NCI-H1417 (cell line): ENCODE measurements around the gene ANKS3.
"Not testable (repeated sequence)": the region's sequence is repeated elsewhere in the genome, so short reads cannot be mapped to it uniquely, and the experiment has no call there.

Experiments used
- DNase-seq, 3 experiments: peaks; one replicate each; lab custom pipeline; 2025; lab: John Stamatoyannopoulos, UW

Gene ANKS3

GRCh38 chr16:4755687-4756086 lies 21.6 kb upstream of the ANKS3 start:
- no peak for DNase-seq

DNA sequence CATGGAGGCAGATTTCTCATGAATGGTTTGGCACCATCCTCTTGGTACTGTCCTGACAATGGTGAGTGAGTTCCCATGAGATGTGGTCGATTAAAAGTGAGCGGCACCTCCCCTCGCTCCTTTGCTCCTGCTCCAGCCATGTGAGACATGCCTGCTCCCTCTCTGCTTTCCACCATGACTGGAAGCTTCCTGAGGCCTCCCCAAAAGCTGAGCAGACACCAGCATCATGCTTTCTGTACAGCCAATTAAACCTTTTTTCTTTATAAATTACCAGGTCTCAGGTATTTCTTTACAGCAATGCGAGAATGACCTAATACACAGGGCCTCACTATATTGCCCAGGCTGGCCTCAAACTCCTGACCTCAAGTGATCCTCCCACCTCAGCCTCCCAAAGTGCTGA lies 20.8 kb upstream of the ANKS3 start:
- DNase-seq: no peak

DNA sequence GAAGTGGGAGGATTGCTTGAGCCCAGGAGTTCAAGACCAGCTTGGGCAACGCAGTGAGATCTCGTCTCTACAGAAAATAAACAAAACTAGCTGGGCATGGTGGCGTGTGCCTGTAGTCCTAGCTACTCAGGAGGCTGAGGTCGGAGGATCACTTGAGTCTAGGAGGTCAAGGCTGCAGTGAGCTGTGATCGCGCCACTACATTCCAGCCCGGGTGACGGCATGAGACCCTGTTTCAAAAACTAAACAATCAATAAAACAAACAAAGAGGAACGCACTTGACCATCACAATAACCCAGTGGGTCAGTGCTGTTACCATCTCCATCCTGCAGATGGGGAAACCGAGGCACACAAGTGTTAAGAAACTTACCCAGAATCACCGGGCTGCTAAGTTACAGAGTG lies 19.2 kb upstream of the ANKS3 start:
- no peak for DNase-seq

DNA sequence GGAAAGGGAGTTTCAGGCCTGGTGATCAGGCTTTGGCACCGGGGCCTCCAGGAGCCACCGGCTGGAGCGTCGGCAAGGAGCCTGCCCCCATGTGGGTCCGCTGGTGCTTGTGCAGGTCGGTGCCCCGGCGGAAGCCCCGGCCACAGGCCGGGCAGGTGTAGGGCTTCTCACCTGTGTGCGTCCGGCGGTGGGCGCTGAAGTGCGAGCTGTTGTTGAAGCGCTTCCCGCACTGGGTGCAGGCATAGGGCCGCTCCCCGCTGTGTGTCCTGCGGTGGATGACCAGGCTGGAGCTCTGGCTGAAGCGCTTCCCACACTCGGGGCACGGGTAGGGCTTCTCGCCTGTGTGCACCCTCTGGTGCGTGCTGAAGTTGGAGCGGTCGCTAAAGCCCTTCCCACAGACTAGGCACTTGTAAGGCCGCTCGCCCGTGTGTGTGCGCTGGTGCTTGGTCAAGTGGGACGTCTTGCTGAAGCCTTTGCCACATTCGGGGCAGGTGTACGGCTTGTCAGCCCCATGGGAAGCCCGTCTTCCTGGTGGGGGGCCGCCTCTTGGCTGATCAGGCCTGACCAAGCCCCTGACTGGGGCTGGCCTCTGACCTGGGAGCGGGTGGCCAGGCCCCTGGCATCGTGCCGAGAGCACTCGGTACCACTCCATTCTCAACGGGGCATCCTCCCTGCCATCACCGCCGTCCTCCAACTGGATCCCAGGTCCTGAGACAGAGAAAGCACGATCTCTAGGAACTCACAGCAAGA lies 18.5 kb upstream of the ANKS3 start:
- no peak for DNase-seq

- no peak for DNase-seq
These were observed 16.8 kb upstream of the ANKS3 start for GRCh38 chr16:4750896-4751295.

DNA sequence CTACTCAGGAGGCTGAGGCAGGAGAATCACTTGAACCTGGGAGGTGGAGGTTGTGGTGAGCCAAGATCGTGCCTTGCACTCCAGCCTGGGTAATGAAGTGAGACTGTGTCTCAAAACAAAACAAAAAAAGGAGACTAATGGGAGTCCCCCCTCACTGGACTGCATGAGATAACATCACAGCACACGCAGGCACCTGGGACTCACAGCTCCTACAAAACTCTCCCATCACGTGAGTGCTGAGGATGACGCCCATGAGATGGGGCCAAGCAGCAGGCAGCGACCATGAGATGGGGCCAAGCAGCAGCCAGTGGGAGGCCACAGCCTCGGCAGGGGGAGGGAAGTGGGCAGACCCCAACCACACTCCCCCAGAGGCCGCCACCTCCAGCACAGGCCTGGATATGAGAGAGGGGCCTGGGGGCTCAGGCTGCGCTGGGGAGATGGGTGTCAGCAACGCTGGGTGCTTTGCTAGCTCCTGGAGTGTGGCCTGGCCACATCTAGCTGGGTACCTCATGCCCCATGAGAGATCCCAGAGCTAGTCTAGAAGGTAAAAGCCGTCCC lies 15.7 kb upstream of the ANKS3 start:
- DNase-seq: no peak

- DNase-seq: no peak
These were observed 14.8 kb upstream of the ANKS3 start for GRCh38 chr16:4748682-4749411.

GRCh38 chr16:4747906-4748681 lies 14.0 kb upstream of the ANKS3 start:
- DNase-seq: no peak

- no peak for DNase-seq
These were observed 13.0 kb upstream of the ANKS3 start for GRCh38 chr16:4746991-4747574.

- DNase-seq: no peak
These were observed 12.1 kb upstream of the ANKS3 start for GRCh38 chr16:4746215-4746614.

DNA sequence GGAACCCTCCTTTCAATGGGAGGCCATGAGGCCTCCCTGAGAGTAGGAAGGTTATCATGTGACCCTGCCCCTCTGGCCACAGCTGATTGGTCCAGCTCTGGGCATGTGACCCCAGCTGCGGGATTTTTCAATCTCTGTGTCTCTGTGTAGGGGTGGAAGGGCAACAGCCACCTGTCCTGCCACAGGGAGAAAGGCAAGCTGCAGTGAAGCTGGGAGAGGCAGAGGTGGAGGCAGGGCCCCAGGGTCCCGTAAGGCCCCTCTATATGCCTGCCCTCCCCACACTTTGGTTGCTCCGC lies 11.2 kb upstream of the ANKS3 start:
- no peak for DNase-seq

DNA sequence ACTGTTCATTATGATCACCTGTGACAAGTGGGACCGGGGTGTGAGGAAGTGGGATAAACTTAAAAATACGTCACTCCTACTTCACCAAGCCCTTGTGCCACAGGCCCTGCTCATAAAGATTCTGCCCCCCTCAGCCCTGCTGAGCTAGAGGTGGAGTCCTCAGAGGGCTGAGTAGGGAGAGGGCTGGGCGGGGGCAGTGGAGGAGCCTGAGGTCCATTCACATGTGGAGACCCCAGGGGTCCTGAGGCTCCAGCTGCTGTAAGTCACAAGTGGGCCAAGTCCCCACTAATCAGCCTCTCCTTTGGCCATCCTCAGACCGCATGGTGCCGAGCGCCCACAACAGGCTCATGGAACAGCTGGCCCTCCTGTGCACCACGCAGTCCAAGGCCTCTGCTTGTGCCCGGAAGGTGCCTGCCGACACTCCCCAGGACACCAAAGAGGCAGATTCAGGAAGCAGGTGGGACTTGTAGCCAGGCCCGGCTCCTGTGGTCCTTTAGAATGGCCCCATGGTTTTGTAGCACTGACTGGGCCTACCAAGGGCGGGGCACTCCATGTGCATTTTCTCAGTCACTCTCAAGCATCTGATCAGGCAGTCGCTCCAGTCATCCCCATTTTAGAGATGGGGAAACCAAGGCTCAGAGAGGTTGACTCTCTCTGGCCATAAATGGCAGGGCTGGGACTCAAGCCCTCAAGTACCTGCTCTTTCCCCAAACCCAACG lies 10.6 kb upstream of the ANKS3 start:
- peak in 1 of 3 experiments; percentile 22 for DNase-seq

DNA sequence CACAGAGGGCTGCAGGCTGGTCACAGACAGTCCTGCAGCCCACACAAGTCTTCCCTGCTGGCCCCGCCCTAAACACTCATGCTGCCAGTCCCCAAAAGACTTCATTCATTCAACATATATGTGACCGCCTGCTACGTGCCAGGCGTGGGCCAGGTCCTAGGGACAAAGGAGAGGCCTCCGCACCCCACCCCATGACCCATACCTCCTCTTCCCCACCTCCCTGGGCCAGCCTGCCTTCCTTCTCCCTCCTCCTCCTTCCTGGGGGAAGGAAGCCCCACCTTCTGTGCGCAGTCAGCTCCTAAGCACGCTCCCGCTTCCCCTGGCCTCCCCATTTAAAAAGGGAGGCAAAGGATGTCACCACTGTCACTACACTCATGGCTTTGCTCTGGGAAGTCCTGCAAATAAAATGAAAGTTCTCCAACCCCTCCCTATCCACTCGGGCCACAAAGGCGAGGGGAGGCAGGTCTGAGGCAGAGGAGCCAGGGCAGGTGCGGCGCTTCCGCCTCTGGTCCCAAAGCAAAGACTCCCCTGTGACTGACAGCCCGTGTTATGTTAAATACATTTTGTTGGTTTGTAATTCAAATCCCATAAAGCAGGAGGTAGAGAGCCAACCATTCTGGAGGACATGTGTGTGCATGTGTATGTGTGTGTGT lies 9.3 kb upstream of the ANKS3 start:
- no peak for DNase-seq

DNA sequence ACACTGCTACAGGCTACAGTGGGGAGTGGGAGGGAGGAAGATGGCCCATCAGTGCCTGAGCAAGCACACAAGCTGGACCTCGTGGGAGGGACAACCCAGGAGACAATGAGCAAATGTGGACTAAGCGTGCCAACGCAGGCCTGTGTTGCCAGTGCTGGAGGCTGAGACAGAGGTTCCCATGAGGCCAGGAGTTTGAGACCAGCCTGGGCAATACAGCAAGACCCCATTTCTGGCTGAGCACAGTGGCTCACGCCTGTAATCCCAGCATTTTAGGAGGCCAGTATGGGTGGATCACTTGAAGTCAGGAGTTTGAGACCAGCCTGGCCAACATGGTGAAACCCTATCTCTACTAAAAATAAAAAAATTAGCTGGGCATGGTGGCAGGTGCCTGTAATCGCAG lies 4.3 kb upstream of the ANKS3 start:
- not testable (repeated sequence) for DNase-seq

- DNase-seq: no peak
These were observed 3.5 kb upstream of the ANKS3 start for GRCh38 chr16:4737545-4737944.

GRCh38 chr16:4736546-4736945 lies 2.5 kb upstream of the ANKS3 start:
- no peak for DNase-seq

DNA sequence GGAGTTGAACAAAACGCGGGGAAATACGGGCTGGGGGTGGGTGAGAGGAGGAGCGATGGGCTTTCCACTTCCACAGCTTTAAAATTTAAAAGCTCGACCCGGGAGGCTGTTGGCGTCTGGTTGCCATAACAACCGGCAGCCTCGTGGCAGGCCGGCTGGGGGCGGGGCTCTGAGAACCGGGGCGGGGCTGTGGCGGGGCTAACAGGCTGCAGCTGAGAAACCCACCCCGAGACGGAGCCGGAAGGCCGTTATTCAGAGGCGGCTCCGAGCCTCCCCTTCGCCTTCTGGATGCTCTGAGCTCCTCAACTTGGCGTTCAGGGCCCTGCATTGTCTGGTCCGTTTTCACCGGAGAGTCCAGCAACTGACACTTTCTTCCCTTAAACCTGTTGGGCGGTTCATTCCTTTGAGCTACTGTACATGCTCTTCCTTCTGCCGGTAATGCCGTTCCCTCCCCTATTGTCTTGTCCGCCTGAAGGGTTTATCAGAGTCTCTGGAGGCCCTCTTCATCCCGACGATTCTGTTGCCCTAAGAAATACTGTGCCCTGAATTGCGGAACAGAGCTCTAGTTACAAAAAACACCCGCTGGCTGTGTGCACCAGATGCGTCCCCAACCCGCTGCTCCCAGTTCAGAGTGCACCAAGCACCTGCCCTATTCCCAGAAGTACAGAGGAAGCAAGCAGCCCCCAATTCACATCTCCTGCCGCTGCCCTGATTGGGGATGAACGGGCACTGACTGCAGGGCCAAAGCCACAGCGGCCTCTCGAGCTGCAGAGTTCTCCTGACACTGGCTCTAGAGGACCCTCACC lies 862 bp upstream of the ANKS3 start:
- DNase-seq: peak; percentile 63 to 86 (median 85)

DNA sequence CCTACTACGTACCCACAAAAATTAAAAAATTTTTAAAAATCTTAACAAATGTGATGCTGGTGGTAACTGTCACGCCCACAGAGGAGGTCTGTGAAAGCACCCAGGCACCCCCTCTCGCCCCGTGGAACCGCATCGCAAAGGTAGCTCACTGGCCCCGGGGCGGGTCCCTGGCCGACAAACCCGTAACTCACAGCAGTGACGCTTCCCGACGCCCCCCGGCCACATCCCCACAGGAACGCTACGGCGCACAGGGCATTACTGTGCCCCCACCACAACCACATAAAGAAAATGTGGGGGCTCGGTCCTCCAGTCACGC lies 366 bp downstream of the ANKS3 start:
- DNase-seq: peak in 1 of 3 experiments; percentile 79

- peak in 2 of 3 experiments; percentile 31 to 63 for DNase-seq
These were observed 794 bp downstream of the ANKS3 start for GRCh38 chr16:4733211-4733742.

- no peak for DNase-seq
These were observed 4.2 kb downstream of the ANKS3 start for GRCh38 chr16:4729876-4730275.
